Activated T-cell treated with anti-CD3 and anti-CD28 coated beads, Interleukin-2, amount 50 U/mL, for 1 hour (primary cell): ENCODE data around the gene PRCC.

Experiments
- DNase-seq: peaks from one replicate; pipeline ENCODE4 v3.0.0-alpha.2; 2020

Gene PRCC

GRCh38 chr1:156801409-156802121 is 34.2 kb downstream of the PRCC start:
- peak; percentile 31 for DNase-seq

- no peak for DNase-seq
These were observed 35.1 kb downstream of the PRCC start for GRCh38 chr1:156802421-156802935.

GRCh38 chr1:156803086-156803851 is 35.9 kb downstream of the PRCC start:
- DNase-seq: peak; percentile 44

GRCh38 chr1:156804026-156804425 is 36.7 kb downstream of the PRCC start:
- peak; percentile 42 for DNase-seq

- peak; percentile 40 for DNase-seq
These were observed 37.4 kb downstream of the PRCC start for GRCh38 chr1:156804572-156805243.

GRCh38 chr1:156805766-156806511 is 38.6 kb downstream of the PRCC start:
- peak; percentile 33 for DNase-seq

GRCh38 chr1:156806512-156807440 is 39.4 kb downstream of the PRCC start:
- peak; percentile 26 for DNase-seq

GRCh38 chr1:156807627-156808026 is 40.3 kb downstream of the PRCC start:
- DNase-seq: peak; percentile 39

- DNase-seq: peak; percentile 36
These were observed 41.1 kb downstream of the PRCC start for GRCh38 chr1:156808186-156809030.

- DNase-seq: no peak
These were observed 41.9 kb downstream of the PRCC start for GRCh38 chr1:156809281-156809680.

GRCh38 chr1:156809711-156810366 is 42.5 kb downstream of the PRCC start:
- no peak for DNase-seq

GRCh38 chr1:156811168-156811567 is 43.8 kb downstream of the PRCC start:
- no peak for DNase-seq

- no peak for DNase-seq
These were observed 45.1 kb downstream of the PRCC start for GRCh38 chr1:156812293-156812990.

GRCh38 chr1:156813298-156813697 is 46.0 kb downstream of the PRCC start:
- peak; percentile 39 for DNase-seq

GRCh38 chr1:156813750-156814570 is 46.6 kb downstream of the PRCC start:
- peak; percentile 85 for DNase-seq

GRCh38 chr1:156814571-156815260 is 47.4 kb downstream of the PRCC start:
- peak; percentile 70 for DNase-seq

GRCh38 chr1:156815307-156815826 is 48.0 kb downstream of the PRCC start:
- DNase-seq: no peak
